MM.1S (cell line): ENCODE data around the gene FSIP1.

Experiments
- CTCF ChIP-seq: fragments of 300-600 bp; sonication (generic); IDR thresholded peaks from 2 replicates; pipeline ENCODE4 v1.5.1; 2016; ENCODE audit warnings: antibody characterized with exemption, low read length, mixed read lengths
- EZH2 ChIP-seq: fragments of 300-600 bp; sonication (generic); optimal IDR thresholded peaks from 2 replicates; pipeline ENCODE3; 2017; ENCODE audit warnings: low read depth, mild to moderate bottlenecking, antibody characterized with exemption, low read length, mixed read lengths
- EZH2phosphoT487 ChIP-seq: fragments of 300-600 bp; sonication (generic); IDR thresholded peaks from 2 replicates; pipeline ENCODE4 v1.6.1; 2018; ENCODE audit warnings: antibody characterized with exemption, low read length

- TF ChIP-seq EZH2 (no peak), CTCF (no peak), EZH2phosphoT487 (no peak)
These were observed 226.8 kb downstream of the FSIP1 start for GRCh38 chr15:39555885-39556284.
